Skin epidermis (tissue), 12 donors: ENCODE results near the gene FBXL22.

Source experiments
- H3K27ac ChIP-seq, 21 experiments: fragments of 200-600 bp; sonication (generic) in 11 of 21; one replicate each; pipeline ENCODE4 v1.5.0; 2020; ENCODE audit warnings: mild to moderate bottlenecking in 3 of 21, inconsistent platforms in 2 of 21, moderate library complexity in 2 of 21
- H3K4me3 ChIP-seq, 7 experiments: fragments of 200-600 bp; sonication (generic) in 2 of 7; one replicate each; pipeline ENCODE4 v1.5.0; 2020; ENCODE audit warnings: inconsistent platforms in 2 of 7, mild to moderate bottlenecking in 2 of 7, moderate library complexity in 1 of 7

Gene FBXL22

DNA sequence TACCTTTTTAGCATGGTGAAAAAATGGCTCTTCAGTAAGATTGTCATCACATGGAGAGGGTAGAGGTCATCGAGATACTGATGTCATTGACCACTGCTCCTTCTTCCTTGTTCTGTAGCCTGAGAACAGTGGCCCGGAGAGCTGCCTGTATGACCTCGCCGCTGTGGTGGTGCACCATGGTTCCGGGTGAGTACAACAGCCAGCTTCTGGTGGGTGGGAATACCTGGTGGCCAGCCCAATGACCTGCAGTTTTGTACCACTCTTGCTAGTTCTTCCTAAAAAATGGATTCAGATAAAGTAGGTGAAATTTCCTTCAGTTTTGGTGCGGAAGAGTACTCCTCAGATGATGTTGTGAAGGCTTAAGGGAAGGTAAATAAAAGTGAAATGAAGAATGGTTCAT, 8.4 kb upstream of the FBXL22 start:
- H3K4me3 ChIP-seq = no peak overlapping the region
- no peak overlapping the region for H3K27ac ChIP-seq

DNA sequence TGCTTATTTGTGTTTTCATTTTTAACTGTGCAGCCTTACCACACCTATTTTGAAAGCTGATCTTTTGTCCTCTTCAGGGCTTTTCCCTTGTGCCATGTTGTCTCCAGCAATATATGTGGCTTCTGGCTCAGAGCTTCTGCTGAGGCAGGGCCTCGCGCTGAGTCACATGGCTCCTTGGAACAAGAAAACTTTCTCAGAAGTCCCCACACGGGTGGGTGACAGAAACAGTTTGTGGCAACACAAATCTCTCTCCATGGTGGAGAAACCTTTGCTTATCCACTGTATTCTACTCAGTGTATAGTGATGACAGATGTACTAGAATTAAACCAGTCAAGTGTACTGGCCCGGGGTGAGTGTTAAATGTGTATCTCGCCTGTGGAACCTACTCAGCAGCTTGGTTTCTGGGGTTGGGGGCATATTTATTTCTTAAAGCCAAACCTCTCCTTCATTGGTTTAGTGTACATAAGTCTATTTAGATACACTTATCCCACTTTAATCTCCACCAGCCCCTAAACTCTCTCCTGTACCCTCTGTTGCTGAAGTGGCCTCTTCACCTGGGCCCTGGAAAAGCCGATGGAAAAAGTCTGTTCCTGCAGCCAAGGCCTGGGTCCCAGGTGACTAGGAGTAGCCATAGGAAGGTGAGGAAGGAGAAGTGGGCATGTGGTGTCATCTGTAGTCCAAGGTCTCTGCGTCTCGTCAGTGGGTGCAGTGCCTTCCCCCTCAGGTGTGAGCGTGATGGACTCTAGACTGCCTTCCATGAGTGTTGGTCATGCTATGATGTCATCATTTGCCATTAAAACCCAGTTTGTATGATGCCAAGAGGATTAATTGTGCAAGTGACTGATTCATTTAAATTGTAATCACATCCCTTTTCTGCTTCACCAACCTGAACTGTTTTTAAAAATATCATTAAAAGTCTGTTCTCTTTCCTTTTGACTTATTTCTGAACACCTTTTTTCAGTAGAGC, 3.2 kb upstream of the FBXL22 start:
- H3K27ac ChIP-seq = no peak overlapping the region
- H3K4me3 ChIP-seq = no peak overlapping the region

GRCh38 chr15:63595065-63595464, 2.1 kb upstream of the FBXL22 start:
- Histone ChIP-seq H3K27ac (peak overlapping the region in 1 of 21 experiments; percentile 55), H3K4me3 (no peak overlapping the region)

- Histone ChIP-seq H3K4me3 (no peak overlapping the region), H3K27ac (peak overlapping the region in 9 of 21 experiments; percentile 25 to 90 (median 69))
Measured at GRCh38 chr15:63595688-63596087, 1.5 kb upstream of the FBXL22 start.

GRCh38 chr15:63596676-63597037, 530 bp upstream of the FBXL22 start:
- H3K4me3 ChIP-seq = no peak overlapping the region
- H3K27ac ChIP-seq = peak overlapping the region in 17 of 21 experiments; percentile 10 to 90 (median 57)

GRCh38 chr15:63597821-63598220, 634 bp downstream of the FBXL22 start:
- H3K27ac ChIP-seq = peak overlapping the region in 17 of 21 experiments; percentile 1 to 90 (median 45)
- H3K4me3 ChIP-seq = no peak overlapping the region

DNA sequence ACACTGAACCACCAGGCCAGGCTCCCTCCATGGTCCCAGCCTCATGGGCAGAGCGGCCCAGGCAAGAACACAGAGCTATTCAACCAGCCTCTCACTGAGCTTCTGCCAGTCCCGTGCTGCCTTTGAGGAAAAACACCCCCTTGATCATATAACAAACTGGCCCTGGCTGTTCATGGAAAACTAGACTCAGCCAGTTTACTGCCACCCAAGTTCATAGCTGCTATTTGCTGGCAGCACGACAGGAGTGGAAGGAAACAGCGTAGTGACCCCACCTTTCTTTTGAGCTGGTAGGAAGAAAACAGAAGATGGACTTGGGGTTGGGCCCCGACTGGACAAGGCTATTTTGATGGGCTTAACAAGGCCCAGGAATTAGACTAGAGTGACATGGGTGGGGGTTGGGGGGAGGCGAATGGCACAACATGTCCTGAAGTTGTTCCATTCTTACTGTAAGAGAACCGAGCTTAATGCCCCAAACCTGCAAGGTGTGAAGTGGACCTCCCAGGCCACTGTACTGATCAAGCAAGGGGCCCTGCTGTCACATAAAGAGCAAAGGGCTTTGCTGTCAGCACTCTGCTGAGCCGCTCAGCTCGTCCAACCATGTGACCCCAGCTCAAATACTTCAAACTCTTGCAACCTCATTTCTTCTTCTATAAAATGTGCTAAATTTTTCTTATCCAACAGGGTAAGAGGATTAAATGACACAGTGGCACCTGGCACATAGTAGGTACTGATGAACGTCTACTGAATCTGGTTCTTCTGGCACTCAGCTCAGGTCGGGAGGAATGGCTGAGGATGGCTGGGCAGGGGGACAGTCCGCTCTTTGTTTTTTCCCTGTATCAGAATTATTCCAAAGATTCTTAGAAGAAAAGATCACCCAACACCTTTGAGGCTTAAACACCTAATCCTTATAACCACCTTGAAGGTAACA, 1.6 kb downstream of the FBXL22 start:
- Histone ChIP-seq H3K27ac (peak overlapping the region in 16 of 21 experiments; percentile 10 to 93 (median 80)), H3K4me3 (peak overlapping the region in 2 of 7 experiments; percentile 50 to 70)

DNA sequence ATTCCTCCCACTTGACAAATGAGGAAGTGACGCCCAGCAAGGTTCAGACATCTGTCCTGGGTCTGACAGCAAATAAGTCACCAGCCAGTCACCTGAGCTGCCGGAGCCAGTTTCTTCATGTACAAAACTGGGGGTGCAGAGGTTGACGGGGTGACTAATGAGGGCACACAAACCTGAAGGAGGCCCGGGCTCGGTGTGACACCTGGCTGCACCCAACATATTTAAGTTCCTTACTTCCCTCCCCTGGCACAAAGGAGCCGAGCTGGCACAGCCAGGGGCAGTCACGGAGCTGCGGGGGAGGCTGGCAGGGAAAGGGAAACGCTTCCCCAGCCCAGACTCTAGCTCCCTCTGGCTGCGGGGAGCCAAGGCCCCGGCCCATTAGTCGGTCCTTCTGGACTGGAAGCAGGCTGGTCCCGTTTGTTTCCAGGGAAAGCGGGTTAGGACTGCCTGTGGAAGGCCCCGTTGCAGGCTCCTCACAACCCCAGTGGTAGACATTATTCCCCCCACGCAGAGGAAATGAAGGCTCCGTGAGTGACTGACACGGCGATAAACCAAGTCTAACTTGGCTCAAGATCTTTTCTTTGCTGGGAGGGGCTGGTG, 2.3 kb downstream of the FBXL22 start:
- Histone ChIP-seq H3K4me3 (peak overlapping the region; percentile 50 to 86 (median 74)), H3K27ac (peak overlapping the region; percentile 28 to 93 (median 82))

- H3K4me3 ChIP-seq = peak overlapping the region; percentile 50 to 86 (median 74)
- H3K27ac ChIP-seq = peak overlapping the region; percentile 28 to 93 (median 82)
Measured at GRCh38 chr15:63600001-63600615, 2.9 kb downstream of the FBXL22 start.

DNA sequence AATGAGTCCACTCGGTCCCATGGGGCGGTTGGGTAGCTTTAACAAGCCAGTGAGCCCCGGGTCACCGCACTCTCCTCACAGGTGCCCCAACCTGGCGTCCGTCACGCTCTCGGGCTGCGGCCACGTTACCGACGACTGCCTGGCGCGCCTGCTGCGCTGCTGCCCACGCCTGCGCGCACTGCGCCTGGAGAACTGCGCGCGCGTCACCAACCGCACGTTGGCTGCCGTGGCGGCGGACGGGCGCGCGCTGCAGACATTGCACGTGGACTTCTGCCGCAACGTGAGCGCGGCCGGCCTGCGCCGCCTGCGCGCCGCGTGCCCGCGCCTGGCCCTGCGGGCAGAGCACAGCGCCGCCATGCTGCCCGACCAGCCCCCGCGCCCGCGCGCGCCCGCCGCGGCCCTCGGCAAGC, 3.4 kb downstream of the FBXL22 start:
- Histone ChIP-seq H3K27ac (peak overlapping the region in 20 of 21 experiments; percentile 64 to 97 (median 88)), H3K4me3 (peak overlapping the region; percentile 50 to 86 (median 74))

DNA sequence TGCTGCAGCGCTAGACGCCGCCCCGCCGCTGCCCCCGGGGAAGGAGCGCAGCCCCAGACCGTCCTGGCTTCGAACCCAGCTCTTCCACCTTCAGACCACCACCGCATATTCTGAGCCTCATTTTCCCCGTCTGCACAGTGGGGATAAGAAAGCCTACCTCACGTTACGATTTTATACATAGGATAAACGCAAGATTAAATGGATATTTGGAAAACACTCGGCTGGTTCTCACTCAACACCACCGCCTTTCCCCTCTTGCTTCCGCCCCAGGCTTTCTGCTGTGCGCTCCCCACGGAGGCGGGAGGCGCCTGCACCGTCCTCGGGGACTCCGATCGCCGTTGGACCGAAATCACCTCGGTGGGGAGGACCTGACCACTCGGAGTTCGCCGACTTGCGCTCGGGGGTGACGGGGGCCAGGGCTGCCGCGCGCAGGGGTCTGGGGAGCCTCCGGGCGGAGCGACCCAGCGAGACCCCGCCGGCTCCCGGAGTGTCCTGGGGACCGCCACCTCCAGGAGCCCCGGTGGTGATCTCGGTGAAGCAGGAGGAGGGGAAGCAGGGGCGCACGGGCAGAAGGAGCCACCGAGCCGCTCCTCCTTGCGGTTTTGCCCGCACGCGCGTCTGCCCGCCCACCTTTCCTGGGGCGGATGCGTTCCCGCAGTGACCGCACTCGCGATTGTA, 4.0 kb downstream of the FBXL22 start:
- H3K27ac ChIP-seq = peak overlapping the region; percentile 34 to 97 (median 87)

DNA sequence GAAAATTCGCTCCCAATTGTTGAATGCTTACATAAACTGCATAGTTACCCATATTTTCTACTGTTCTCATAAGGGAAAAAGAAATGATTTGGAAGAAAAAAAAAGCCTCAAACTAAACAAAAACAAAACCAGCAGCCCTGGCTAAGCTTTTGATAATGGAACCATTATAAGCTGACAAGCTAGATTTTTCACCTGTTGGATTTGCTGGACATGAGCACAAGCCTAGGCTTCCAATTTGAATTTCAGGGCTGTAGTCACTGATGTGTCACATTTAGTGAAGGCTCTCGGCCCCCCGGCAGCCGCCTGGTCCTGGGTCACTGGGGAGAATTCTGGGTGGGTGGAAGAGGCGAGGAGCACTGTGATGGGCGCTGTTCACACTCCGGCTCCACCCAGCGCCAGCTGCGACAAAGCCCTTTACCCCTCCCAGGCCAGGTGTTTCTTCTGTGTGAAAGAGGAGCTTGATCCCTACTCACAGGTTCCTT, 4.6 kb downstream of the FBXL22 start:
- Histone ChIP-seq H3K27ac (peak overlapping the region in 20 of 21 experiments; percentile 63 to 97 (median 87)), H3K4me3 (peak overlapping the region; percentile 50 to 86 (median 74))

More for the DNA sequence above, 4.0 kb downstream of the FBXL22 start:
- peak overlapping the region; percentile 50 to 86 (median 74) for H3K4me3 ChIP-seq

DNA sequence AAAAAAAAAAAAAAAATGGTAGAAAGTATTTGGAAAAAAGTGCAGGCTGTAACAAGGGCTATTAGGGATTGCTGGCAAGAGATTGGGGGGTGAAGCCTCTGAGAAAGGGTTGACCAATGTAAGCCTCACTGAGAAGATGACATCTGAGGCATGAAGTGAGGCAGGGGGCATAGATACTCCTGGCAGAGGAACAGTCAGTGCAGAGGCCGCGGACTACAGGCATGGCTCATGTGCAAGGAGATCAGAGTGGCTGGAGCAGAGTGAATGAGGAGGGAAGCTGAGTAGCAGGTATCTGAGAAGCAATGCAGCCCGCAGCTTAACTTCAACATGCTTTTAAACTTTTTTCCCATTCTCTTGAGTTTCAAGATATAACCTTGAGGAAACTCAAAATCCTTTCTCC, 5.4 kb downstream of the FBXL22 start:
- Histone ChIP-seq H3K4me3 (no peak overlapping the region), H3K27ac (no peak overlapping the region)

- Histone ChIP-seq H3K4me3 (no peak overlapping the region), H3K27ac (no peak overlapping the region)
Measured at GRCh38 chr15:63603516-63603915, 6.3 kb downstream of the FBXL22 start.

DNA sequence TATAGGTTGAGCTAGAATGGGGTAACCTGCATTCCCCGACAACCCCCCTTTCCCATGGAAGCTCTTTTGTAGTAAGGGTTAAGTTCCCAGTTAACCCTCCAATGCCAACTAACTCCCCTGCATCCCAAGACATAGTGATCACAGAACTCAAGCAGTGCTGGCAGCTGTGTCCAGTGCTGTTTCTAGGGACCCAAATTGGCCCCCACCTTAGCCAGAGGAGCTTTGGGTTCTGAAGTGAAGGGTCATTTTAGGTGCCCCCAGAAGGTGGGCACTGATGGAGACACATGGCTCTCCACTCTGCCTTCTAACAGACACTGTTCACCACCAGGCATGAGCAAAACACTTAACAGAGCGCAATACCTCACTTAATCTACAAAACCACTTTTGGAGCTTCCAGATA, 7.1 kb downstream of the FBXL22 start:
- H3K4me3 ChIP-seq = no peak overlapping the region
- no peak overlapping the region for H3K27ac ChIP-seq

DNA sequence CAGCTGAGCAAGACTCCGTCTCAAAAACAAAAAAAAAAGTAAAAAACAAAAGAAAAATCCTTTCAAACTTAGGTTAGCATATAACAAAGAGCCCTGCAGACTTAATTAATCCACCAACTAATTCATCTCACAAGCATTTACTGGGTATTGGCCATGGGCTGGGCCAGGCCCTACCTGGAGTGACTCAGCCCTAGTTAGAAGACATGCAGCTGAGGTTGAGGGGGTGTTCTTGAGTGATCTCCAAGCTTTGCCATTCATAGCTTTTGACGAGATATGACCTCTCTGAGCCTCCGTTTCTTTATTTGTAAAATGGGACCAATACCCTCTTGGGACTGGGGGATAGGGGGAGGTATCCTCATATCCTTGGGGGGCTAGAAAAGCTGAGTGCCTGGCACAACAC, 7.8 kb downstream of the FBXL22 start:
- H3K27ac ChIP-seq = peak overlapping the region in 9 of 21 experiments; percentile 7 to 74 (median 38)
- H3K4me3 ChIP-seq = no peak overlapping the region

DNA sequence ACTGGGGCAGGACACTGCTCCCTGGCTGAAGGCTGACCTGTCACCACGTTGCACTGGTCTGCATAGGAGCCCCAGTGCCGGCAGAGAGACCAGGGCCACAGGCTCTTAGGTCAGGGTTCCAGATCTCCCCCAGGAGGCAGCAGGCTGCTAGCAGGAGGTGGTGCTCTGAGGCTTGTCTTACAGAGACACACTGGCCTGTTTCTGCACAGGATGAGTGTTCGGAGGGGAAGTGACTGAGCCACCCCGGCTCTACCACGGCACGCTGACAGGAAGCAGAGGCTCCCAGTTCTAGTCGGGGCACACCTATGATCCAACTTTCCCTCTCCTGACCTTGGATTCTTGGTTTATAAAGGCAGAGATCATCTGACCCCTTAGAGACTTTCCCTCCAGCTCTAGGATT, 8.6 kb downstream of the FBXL22 start:
- H3K27ac ChIP-seq = peak overlapping the region in 13 of 21 experiments; percentile 12 to 74 (median 38)
- no peak overlapping the region for H3K4me3 ChIP-seq

GRCh38 chr15:63606308-63606707, 9.1 kb downstream of the FBXL22 start:
- H3K27ac ChIP-seq = peak overlapping the region in 11 of 21 experiments; percentile 7 to 74 (median 38)
- no peak overlapping the region for H3K4me3 ChIP-seq
